ENCODE results near the gene SLC12A6. TPM values are rescaled to one million over a fixed set of nuclear protein-coding genes. Genes with fewer than 3 reads are reported as not detected.

Gene SLC12A6
- total and polyA plus RNA-seq, 8 donors = 1.4 to 63.6 (median 13.1) TPM

DNA sequence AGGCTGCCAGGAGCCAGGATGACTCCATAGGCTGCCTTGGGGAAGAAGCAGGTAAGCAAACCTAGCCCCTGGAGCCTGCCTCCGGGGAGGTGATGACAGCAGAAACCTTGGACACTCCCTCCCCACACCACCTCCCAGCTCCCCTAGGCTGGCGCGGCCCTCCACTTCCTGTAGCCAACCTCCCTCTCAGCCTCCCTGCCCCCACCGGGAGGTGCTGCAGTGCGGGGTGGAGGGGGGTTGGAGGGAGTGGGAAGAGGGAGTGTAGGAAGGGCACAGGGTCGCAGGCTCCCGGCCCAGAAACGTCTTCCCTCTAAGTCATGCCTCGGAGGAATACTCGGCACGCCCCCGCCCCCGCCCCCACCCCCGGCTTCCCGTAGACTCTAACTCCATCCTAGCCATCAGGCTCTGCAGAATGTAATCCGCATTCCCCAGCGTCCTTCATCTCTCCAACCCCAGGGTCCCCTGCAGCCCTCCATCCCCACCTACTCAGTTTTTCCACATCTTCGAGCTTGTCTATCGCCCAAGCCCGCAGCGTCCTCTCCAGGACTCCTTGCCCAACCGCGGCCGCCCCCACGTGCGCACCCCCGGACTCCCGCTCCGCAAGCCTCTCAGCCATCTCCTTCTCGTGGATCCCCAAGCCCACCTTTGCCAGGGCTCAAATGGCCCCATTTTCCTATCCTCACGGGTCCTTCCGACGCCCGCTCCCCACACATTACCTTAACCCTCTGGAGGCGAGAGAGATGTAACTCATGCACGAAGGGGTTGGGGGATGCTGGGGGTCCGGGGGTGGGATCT is 28.9 kb upstream of the SLC12A6 start:
- Histone ChIP-seq H3K36me3 (peaks cover under 1 to 27% (median 23%) of the 10 kb centered on the region in 4 donors), H3K9me3 (no peaks in the 10 kb centered on the region), H3K4me1 (peaks cover 18 to 50% (median 34%) of the 10 kb centered on the region in 4 donors), H3K27ac (peak overlapping the region; percentile 98 to 100 (median 99)), H3K27me3 (no peaks in the 10 kb centered on the region), H3K4me3 (peak overlapping the region; percentile 83 to 98 (median 96))
- intact Hi-C loops (cut with DNase I; ENCODE audit: low total_unique reads) = loop anchor here (10.0 kb wide), 1 partner anchor 122 kb away; no protein-coding TSS in a partner anchor
- peak; percentile 74 to 91 for DNase-seq
- WGBS, 5 donors = 0 to 1% (median 1%) methylated on average over 25 to 37 of the region's 37 CpGs
- TF ChIP-seq POLR2A (IDR thresholded peaks at IDR 0.05) (no peak), EP300 (IDR thresholded peaks at IDR 0.05) (no peak), POLR2AphosphoS5 (IDR thresholded peaks at IDR 0.05) (peak in 2 of 3 donors; percentile 66 to 77)
- TF ChIP-seq, protein P1, sequence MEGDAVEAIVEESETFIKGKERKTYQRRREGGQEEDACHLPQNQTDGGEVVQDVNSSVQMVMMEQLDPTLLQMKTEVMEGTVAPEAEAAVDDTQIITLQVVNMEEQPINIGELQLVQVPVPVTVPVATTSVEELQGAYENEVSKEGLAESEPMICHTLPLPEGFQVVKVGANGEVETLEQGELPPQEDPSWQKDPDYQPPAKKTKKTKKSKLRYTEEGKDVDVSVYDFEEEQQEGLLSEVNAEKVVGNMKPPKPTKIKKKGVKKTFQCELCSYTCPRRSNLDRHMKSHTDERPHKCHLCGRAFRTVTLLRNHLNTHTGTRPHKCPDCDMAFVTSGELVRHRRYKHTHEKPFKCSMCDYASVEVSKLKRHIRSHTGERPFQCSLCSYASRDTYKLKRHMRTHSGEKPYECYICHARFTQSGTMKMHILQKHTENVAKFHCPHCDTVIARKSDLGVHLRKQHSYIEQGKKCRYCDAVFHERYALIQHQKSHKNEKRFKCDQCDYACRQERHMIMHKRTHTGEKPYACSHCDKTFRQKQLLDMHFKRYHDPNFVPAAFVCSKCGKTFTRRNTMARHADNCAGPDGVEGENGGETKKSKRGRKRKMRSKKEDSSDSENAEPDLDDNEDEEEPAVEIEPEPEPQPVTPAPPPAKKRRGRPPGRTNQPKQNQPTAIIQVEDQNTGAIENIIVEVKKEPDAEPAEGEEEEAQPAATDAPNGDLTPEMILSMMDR (IDR thresholded peaks at IDR 0.05) = no peak

DNA sequence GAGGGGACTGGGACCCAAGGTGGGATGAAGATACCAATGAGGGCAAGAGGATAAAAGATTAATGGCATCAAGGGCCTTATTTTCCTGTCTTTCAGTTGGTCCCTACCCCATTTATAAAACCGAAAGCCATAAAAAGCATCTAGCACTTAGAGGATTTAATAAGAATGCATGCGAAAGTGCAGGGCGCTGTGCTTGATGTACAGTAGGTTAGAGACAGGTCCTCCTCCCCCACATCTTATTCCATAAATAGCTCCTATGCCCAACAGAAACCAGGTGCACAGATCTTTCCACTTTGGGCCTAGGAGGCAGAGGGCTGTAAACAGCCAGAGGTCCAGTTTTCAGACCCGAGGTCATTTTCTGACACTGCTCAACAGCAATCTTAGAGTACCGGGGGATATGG is 28.3 kb upstream of the SLC12A6 start:
- Histone ChIP-seq H3K9me3 (no peaks in the 10 kb centered on the region), H3K4me1 (peaks cover 18 to 56% (median 34%) of the 10 kb centered on the region in 4 donors), H3K4me3 (peak overlapping the region; percentile 83 to 98 (median 96)), H3K27ac (peak overlapping the region; percentile 98 to 100 (median 99)), H3K36me3 (peaks cover 5 to 33% (median 29%) of the 10 kb centered on the region in 4 donors), H3K27me3 (no peaks in the 10 kb centered on the region)
- 19 to 38% (median 29%) methylated on average over 5 of the region's 5 CpGs for WGBS, 5 donors
- TF ChIP-seq POLR2A (IDR thresholded peaks at IDR 0.05) = no peak
- TF ChIP-seq POLR2AphosphoS5 (IDR thresholded peaks at IDR 0.05) = no peak
- no peak for TF ChIP-seq EP300 (IDR thresholded peaks at IDR 0.05)
- TF ChIP-seq, protein P1 (IDR thresholded peaks at IDR 0.05) = no peak
- no peak for DNase-seq
- intact Hi-C loops (cut with DNase I; ENCODE audit: low total_unique reads) = loop anchor here (10.0 kb wide), 1 partner anchor 121 kb away; no protein-coding TSS in a partner anchor

DNA sequence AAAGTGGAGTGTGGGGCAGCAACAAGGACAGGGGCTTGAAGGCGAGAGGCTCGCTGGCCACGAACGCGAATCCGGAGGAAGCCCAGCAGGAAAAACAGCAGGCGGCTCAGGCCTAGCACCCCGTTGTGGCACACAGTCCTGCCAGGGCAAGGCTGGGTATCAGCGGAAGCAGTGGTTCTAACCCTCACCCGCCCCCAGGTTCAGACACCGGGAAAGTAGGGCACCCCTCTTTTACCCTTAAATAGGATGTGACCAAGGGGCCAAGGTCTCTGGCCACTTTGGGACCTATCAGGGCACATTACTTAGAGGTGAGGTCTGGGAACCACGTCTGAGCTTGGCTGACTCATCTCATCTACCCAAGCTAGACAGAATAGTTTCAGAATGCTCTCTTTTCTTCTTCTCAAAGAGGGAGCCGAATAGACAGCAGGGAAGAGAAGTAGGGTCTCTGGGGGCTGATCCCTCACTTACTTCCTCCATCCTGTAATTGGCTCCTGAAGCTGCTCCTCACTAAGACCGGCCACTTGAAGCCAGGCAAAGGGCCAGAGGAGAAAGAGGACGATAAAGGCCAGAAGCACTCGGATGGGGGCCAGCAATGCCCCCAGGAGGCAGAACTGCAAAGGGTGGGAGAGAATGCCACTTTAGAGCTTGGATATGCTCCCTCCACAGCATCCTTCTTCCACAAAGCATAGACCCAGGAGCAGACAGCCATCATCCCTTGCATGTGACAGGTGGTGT is 27.7 kb upstream of the SLC12A6 start:
- 67 to 86% (median 81%) methylated on average over 16 of the region's 16 CpGs for WGBS, 5 donors

More for the DNA sequence above, 27.7 kb upstream of the SLC12A6 start:
- Histone ChIP-seq H3K9me3 (no peaks in the 10 kb centered on the region), H3K27ac (peak overlapping the region in 4 of 5 donors; percentile 15 to 100 (median 98)), H3K4me1 (peaks cover 18 to 62% (median 34%) of the 10 kb centered on the region in 4 donors), H3K27me3 (no peaks in the 10 kb centered on the region), H3K36me3 (peaks cover 5 to 39% (median 34%) of the 10 kb centered on the region in 4 donors), H3K4me3 (peak overlapping the region in 3 of 4 donors; percentile 96 to 98 (median 97))
- intact Hi-C loops (cut with DNase I; ENCODE audit: low total_unique reads) = loop anchor here (10.0 kb wide), 1 partner anchor 120 kb away; no protein-coding TSS in a partner anchor
- peak in 1 of 2 donors; percentile 26 for DNase-seq
- no peak for TF ChIP-seq EP300 (IDR thresholded peaks at IDR 0.05)
- TF ChIP-seq POLR2AphosphoS5 (IDR thresholded peaks at IDR 0.05) = no peak
- TF ChIP-seq, protein P1 (IDR thresholded peaks at IDR 0.05) = no peak
- TF ChIP-seq POLR2A (IDR thresholded peaks at IDR 0.05) = no peak

Data from stomach (tissue), 9 donors.